Measurements from ENCODE around the gene ZNF883.

DNA sequence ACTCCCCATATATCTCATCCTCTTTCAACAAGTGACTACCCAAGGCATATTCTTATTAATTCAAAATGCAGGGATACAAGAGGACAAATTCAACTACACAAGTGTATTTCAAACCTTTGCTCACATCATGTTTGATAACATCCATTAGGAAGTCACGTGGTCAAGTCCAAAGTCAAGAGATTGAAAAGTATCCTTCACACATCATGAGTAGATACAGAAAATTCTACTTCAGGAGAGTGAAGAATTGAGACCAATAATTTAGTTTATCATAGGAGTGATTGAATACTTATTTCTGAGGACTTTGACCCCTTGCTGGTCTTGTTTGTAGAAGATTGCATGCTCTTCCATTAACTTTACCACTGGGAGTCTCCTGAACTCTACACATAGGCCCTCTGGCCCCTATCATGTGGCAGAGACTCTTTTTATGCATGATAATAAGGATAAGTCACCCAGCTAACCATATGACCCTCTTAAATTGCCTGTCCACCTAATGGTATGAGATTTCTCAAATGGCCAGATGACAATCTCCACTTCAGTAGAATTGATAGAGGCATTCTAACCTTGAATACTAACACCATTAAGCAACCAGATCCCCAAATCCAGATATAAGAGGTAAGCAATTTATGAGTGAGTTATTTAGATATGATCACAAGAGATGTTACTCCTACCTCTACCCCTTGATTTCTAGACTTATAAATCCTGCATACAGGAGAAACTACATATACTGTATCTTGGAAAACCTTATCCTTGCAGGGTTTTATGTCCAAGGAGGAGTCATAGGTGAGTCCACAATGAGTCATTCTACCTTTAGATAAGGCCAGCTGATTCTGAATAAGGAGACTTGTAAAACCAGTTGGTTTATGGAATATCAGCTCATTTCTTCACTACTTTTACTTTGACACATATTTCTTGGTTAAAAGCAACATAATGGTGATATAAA, 94.7 kb downstream of the ZNF883 start:
- TF ChIP-seq, protein P1, sequence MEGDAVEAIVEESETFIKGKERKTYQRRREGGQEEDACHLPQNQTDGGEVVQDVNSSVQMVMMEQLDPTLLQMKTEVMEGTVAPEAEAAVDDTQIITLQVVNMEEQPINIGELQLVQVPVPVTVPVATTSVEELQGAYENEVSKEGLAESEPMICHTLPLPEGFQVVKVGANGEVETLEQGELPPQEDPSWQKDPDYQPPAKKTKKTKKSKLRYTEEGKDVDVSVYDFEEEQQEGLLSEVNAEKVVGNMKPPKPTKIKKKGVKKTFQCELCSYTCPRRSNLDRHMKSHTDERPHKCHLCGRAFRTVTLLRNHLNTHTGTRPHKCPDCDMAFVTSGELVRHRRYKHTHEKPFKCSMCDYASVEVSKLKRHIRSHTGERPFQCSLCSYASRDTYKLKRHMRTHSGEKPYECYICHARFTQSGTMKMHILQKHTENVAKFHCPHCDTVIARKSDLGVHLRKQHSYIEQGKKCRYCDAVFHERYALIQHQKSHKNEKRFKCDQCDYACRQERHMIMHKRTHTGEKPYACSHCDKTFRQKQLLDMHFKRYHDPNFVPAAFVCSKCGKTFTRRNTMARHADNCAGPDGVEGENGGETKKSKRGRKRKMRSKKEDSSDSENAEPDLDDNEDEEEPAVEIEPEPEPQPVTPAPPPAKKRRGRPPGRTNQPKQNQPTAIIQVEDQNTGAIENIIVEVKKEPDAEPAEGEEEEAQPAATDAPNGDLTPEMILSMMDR (IDR thresholded peaks at IDR 0.05; ENCODE audit: poor library complexity) = no peak
- TF ChIP-seq EZH2 (IDR thresholded peaks at IDR 0.05; ENCODE audit: borderline replicate concordance) = no peak
- TF ChIP-seq EZH2phosphoT487 (IDR thresholded peaks at IDR 0.05; ENCODE audit: low read depth, severe bottlenecking, unreplicated experiment) = no peak
